Measurements from ENCODE around the gene SLC2A10.

Gene SLC2A10

GRCh38 chr20:46771195-46771588 is 61.7 kb downstream of the SLC2A10 start:
- DNase-seq = no peak

- DNase-seq = no peak
Measured at GRCh38 chr20:46772901-46773300, 63.5 kb downstream of the SLC2A10 start.

- DNase-seq = no peak
Measured at GRCh38 chr20:46773680-46774079, 64.2 kb downstream of the SLC2A10 start.

GRCh38 chr20:46774236-46774635 is 64.8 kb downstream of the SLC2A10 start:
- DNase-seq = no peak

GRCh38 chr20:46774943-46775560 is 65.6 kb downstream of the SLC2A10 start:
- no peak for DNase-seq

GRCh38 chr20:46775806-46776205 is 66.4 kb downstream of the SLC2A10 start:
- DNase-seq = no peak

GRCh38 chr20:46777331-46777730 is 67.9 kb downstream of the SLC2A10 start:
- no peak for DNase-seq

GRCh38 chr20:46779831-46780230 is 70.4 kb downstream of the SLC2A10 start:
- no peak for DNase-seq

- DNase-seq = no peak
Measured at GRCh38 chr20:46784436-46785127, 75.1 kb downstream of the SLC2A10 start.

All from activated CD4-positive, alpha-beta T cell treated with anti-CD3 and anti-CD28 coated beads for 1 hour (primary cell).